ENCODE data around the gene CYP2F1. TPM values are rescaled to one million over a fixed set of nuclear protein-coding genes. Genes with fewer than 3 reads are reported as not detected.
"Not testable (repeated sequence)": the region's sequence is repeated elsewhere in the genome, so short reads cannot be mapped to it uniquely, and the experiment has no call there.

The CYP2F1 gene
- polyA plus RNA-seq, 2 of the 4 experiments (the other 2 are of a cell fraction), result not detected

- Histone ChIP-seq H3K4me3 (no peak overlapping the region), H3K27ac (no peak overlapping the region), H3K9me3 (peaks cover 53% of the 10 kb centered on the region), H3K4me2 (no peak overlapping the region), H3K4me1 (no peaks in the 10 kb centered on the region)
- 12% methylated on average over 5 of the region's 5 CpGs for WGBS (ENCODE audit: missing lambda C conversion rate)
- ChIA-PET POLR2A (interaction anchor here (0.6 kb wide), 1 partner anchor 164 kb away, joined by 5 read pairs; no protein-coding TSS in a partner anchor), CTCF (interaction anchor here (0.6 to 1.4 kb wide), 5 partner anchors 13 to 46 kb away, joined by 3 to 5 read pairs (median 4); no protein-coding TSS in a partner anchor)
- ATAC-seq, result no peak
- FAIRE-seq, result no peak
- no peak for TF ChIP-seq CEBPB (IDR thresholded peaks at IDR 0.05)
- TF ChIP-seq MAX (IDR thresholded peaks at IDR 0.05), result no peak
- DNase-seq (ENCODE audit: low read depth in 1 of 2, low spot score in 1 of 2), result no peak
Observed at GRCh38 chr19:41098762-41099161, 15.5 kb upstream of the CYP2F1 start.

GRCh38 chr19:41102210-41102609 lies 12.0 kb upstream of the CYP2F1 start:
- CTCF ChIA-PET; H3K4me1 ChIP-seq; FAIRE-seq; H3K27ac ChIP-seq; DNase-seq (ENCODE audit: low read depth in 1 of 2, low spot score in 1 of 2); POLR2A ChIA-PET; H3K4me2 ChIP-seq; H3K4me3 ChIP-seq; ATAC-seq: not testable (repeated sequence)
- 28% methylated on average over 1 of the region's 1 CpG for WGBS (ENCODE audit: missing lambda C conversion rate)
- peaks cover 45% of the 10 kb centered on the region for H3K9me3 ChIP-seq

- Histone ChIP-seq H3K9me3 (peaks cover 19% of the 10 kb centered on the region; the same call in 2 of the 3 replicates), H3K4me2 (no peak overlapping the region), H3K4me3 (no peak overlapping the region), H3K27ac (no peak overlapping the region), H3K4me1 (no peaks in the 10 kb centered on the region)
- TF ChIP-seq ZC3H11A (IDR thresholded peaks at IDR 0.05) (no peak), CEBPB (IDR thresholded peaks at IDR 0.05) (peak in 1 of 2 experiments; percentile 13; a peak in 1 of 4 replicates), SMC3 (IDR thresholded peaks at IDR 0.05) (no peak), HMGXB4 (CRISPR knock-in tag; IDR thresholded peaks at IDR 0.05; ENCODE audit: borderline replicate concordance) (no peak), JUN (IDR thresholded peaks at IDR 0.05) (no peak)
- peak; percentile 99 for FAIRE-seq
- DNase-seq (ENCODE audit: low read depth in 1 of 2, low spot score in 1 of 2), result no peak
- POLR2A ChIA-PET, result no interaction called here
- WGBS (ENCODE audit: missing lambda C conversion rate), result 10% methylated on average over 3 of the region's 3 CpGs
- no peak for ATAC-seq
- CTCF ChIA-PET, result no interaction called here
Observed at GRCh38 chr19:41106177-41106576, 8.1 kb upstream of the CYP2F1 start.

GRCh38 chr19:41111296-41111695 lies 2.9 kb upstream of the CYP2F1 start:
- POLR2A ChIA-PET, result interaction anchor here (0.5 kb wide), 1 partner anchor 255 kb away, joined by 5 read pairs; no protein-coding TSS in a partner anchor
- ATAC-seq, result peak; percentile 22 to 33; a peak in 4 of 6 replicates
- CTCF ChIA-PET, result interaction anchor here (0.7 to 4.1 kb wide), 5 partner anchors 15 to 133 kb away, joined by 3 to 15 read pairs (median 6); no protein-coding TSS in a partner anchor
- H3K4me2 ChIP-seq, result no peak overlapping the region
- H3K9me3 ChIP-seq, result peaks cover 15% of the 10 kb centered on the region
- DNase-seq (ENCODE audit: low read depth in 1 of 2, low spot score in 1 of 2), result no peak
- H3K4me1 ChIP-seq, result no peaks in the 10 kb centered on the region
- peak; percentile 91 for FAIRE-seq
- H3K4me3 ChIP-seq, result no peak overlapping the region
- no peak overlapping the region for H3K27ac ChIP-seq
- no peak for TF ChIP-seq KDM1A (IDR thresholded peaks at IDR 0.05; ENCODE audit: low read depth)
- no peak for TF ChIP-seq ESRRA (IDR thresholded peaks at IDR 0.05; ENCODE audit: borderline replicate concordance, low read length)
- no peak for TF ChIP-seq PHF8 (IDR thresholded peaks at IDR 0.05; ENCODE audit: borderline replicate concordance, low read depth)
- no peak for TF ChIP-seq PBX3 (IDR thresholded peaks at IDR 0.05)
- TF ChIP-seq FOSB (CRISPR knock-in tag; IDR thresholded peaks at IDR 0.05), result no peak
- TF ChIP-seq HOXB5 (CRISPR knock-in tag; IDR thresholded peaks at IDR 0.05), result no peak
- no peak for TF ChIP-seq EP300 (IDR thresholded peaks at IDR 0.05)
- TF ChIP-seq ZC3H11A (IDR thresholded peaks at IDR 0.05), result no peak
- WGBS (ENCODE audit: missing lambda C conversion rate), result 66% methylated on average over 9 of the region's 9 CpGs

Measured in A549 (cell line).